ENCODE data around the gene CATSPERZ.

DNA sequence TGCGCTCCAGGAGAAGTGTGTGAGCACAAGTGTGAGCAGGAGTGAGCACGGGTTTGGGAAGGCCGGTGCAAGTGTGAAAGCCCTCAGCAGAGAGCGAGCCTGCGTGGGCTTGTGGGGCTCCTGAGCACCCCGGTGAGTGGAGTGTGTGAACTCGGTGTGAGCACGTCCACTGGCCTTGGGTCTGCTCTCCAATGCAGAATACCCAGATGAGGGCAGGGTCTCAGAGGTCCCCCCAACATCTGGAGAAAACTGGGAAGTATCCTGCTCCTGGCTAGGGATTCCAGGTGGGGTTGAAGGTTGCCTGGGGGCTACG, 6.4 kb downstream of the CATSPERZ start:
- peak; percentile 0 for TF ChIP-seq POLR2A (IDR thresholded peaks at IDR 0.05; ENCODE audit: low read length)
- no peak for TF ChIP-seq GATA1 (IDR thresholded peaks at IDR 0.05; ENCODE audit: low read depth, low read length)
